Liver (tissue), 3 donors: Measurements from ENCODE around the gene OR2L8.

Experiments
- ATF3 ChIP-seq: IDR thresholded peaks from 2 replicates; pipeline ENCODE4 v1.6.1; 2016; ENCODE audit warnings: antibody characterized with exemption
- CTCF ChIP-seq: fragments of 150-350 bp; IDR thresholded peaks from 2 replicates; pipeline ENCODE4 v1.5.1; 2017; ENCODE audit warnings: improper control_type of control experiment, low read depth, low read length; ENCODE audit not compliant: missing input control
- EGR1 ChIP-seq, 2 donors: IDR thresholded peaks; 2 replicates each; pipeline ENCODE4 v1.6.1; 2016 to 2018; ENCODE audit warnings: antibody characterized with exemption in 2 of 2, low read depth in 2 of 2
- FOXA1 ChIP-seq: IDR thresholded peaks from 2 replicates; pipeline ENCODE4 v1.6.1; 2016; ENCODE audit warnings: antibody characterized with exemption
- GABPA ChIP-seq, 2 donors: IDR thresholded peaks in 1 of 2; conservative IDR thresholded peaks in 1 of 2; 2 replicates each; pipeline ENCODE4 v1.6.1; 2016; ENCODE audit warnings: antibody characterized with exemption in 2 of 2, mild to moderate bottlenecking in 1 of 2, moderate library complexity in 1 of 2
- HNF4G ChIP-seq: IDR thresholded peaks from 2 replicates; pipeline ENCODE4 v1.6.1; 2016; ENCODE audit warnings: antibody characterized with exemption
- JUND ChIP-seq, 2 donors: IDR thresholded peaks; 2 replicates each; pipeline ENCODE4 v1.6.1; 2016; ENCODE audit warnings: antibody characterized with exemption in 2 of 2
- MAX ChIP-seq: IDR thresholded peaks from 2 replicates; pipeline ENCODE4 v1.6.1; 2016; ENCODE audit warnings: antibody characterized with exemption
- RAD21 ChIP-seq, 2 donors: IDR thresholded peaks; 2 replicates each; pipeline ENCODE4 v1.6.1; 2016; ENCODE audit warnings: antibody characterized with exemption in 2 of 2, mild to moderate bottlenecking in 2 of 2
- REST ChIP-seq: IDR thresholded peaks from 2 replicates; pipeline ENCODE4 v1.6.1; 2016; ENCODE audit warnings: antibody characterized with exemption, mild to moderate bottlenecking
- SP1 ChIP-seq: IDR thresholded peaks from 2 replicates; pipeline ENCODE4 v1.6.1; 2018; ENCODE audit warnings: antibody characterized with exemption, mild to moderate bottlenecking
- TAF1 ChIP-seq: conservative IDR thresholded peaks from 2 replicates; pipeline ENCODE4 v1.6.1; 2016; ENCODE audit warnings: antibody characterized with exemption, mild to moderate bottlenecking
- YY1 ChIP-seq: IDR thresholded peaks from 2 replicates; pipeline ENCODE4 v1.6.1; 2016; ENCODE audit warnings: antibody characterized with exemption, mild to moderate bottlenecking
- ZBTB33 ChIP-seq: IDR thresholded peaks from 2 replicates; pipeline ENCODE4 v1.6.1; 2016; ENCODE audit warnings: antibody characterized with exemption
- donor health status: healthy.
- donor health status: healthy.

GRCh38 chr1:247905910-247906503, 42.7 kb upstream of the OR2L8 start:
- TF ChIP-seq JUND (IDR thresholded peaks at IDR 0.05) (no peak), SP1 (no peak), MAX (no peak), CTCF (no peak), ATF3 (no peak), REST (no peak), GABPA (IDR thresholded peaks at IDR 0.05 in 1 of 2, conservative IDR thresholded peaks at IDR 0.05 in 1 of 2) (no peak), ZBTB33 (no peak), FOXA1 (no peak), TAF1 (no peak), EGR1 (IDR thresholded peaks at IDR 0.05; ENCODE audit: low read depth in 2 of 2) (no peak), HNF4G (no peak), RAD21 (IDR thresholded peaks at IDR 0.05) (no peak), YY1 (no peak)
